BLaER1 treated with 17β-estradiol and CSF1 and Interleukin-3, amounts not matched to agents 10 nM and 100 nM (cell line): ENCODE data around the gene ARMC6.

Experiments used
- H3K27ac ChIP-seq, 11 experiments: shearing (Covaris generic); formaldehyde crosslinking; 2 replicates each; pipeline ENCODE4 v1.8.1; 2022
- H3K27me3 ChIP-seq, 11 experiments: shearing (Covaris generic); formaldehyde crosslinking; 2 replicates each; pipeline ENCODE4 v1.8.1; 2022
- H3K36me3 ChIP-seq, 11 experiments: shearing (Covaris generic); formaldehyde crosslinking; 2 replicates each; pipeline ENCODE4 v1.8.1; 2022
- H3K4me1 ChIP-seq, 10 experiments: shearing (Covaris generic); formaldehyde crosslinking; 2 replicates each; pipeline ENCODE4 v1.8.1; 2022
- H3K4me2 ChIP-seq, 11 experiments: shearing (Covaris generic); formaldehyde crosslinking; 2 replicates each; pipeline ENCODE4 v1.8.1; 2022
- H3K4me3 ChIP-seq, 10 experiments: shearing (Covaris generic); formaldehyde crosslinking; 2 replicates each; pipeline ENCODE4 v1.8.1; 2022
- H3K9ac ChIP-seq, 11 experiments: shearing (Covaris generic); formaldehyde crosslinking; 2 replicates each; pipeline ENCODE4 v1.8.1; 2022
- H3K9me3 ChIP-seq, 11 experiments: shearing (Covaris generic); formaldehyde crosslinking; replicated peaks in 1 of 11; 2 replicates each; pipeline ENCODE4 v1.8.1; 2022
- H4K20me1 ChIP-seq, 11 experiments: shearing (Covaris generic); formaldehyde crosslinking; 2 replicates each; pipeline ENCODE4 v1.8.1; 2022
- Cebpa-rat ChIP-seq, 11 experiments: shearing (Covaris generic); IDR thresholded peaks; 2 replicates each; pipeline ENCODE4 v1.8.1; 2022

Gene ARMC6

DNA sequence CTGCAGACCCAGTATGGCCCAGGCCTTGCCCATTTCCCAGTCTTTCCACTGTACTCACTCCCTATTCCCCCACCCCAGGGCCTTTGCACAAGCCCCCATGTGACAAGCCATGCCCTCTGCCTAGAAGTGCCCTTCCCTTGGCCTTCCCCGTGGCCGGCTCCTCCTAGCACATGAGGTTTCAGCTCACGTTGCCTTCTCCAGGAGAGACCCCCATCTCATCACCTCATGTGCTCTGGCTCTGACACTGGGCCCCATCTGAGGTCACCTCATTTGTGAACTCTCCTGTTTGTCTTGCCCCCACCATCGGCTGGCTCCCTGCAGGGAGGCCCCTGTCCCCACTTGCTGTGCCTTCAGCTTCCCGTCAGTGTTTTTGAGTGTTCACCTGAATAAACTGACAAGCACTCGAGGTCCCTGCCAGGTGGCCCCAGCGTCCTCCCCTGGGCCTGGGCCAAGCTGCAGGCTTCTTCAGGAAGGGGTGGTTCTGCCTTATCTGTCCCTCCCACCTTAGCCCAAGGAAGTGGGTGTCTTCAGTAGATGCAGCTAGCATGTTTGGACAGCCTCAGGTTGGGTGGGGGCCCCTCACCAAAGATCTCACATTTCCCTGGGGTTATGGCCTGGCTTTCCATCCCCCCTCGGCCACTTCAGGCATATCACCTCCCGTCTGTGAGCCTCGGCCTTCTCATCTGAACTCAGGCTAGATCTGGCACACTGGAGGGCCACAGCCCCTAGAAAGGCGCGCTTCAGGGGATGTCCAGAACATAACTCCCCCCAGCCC is 26.6 kb downstream of the ARMC6 start:
- Histone ChIP-seq H4K20me1 (peaks cover 0 to 56% (median 19%) of the 10 kb centered on the region in 11 experiments; a peak in 12 of 22 replicates), H3K4me3 (no peak overlapping the region), H3K27me3 (no peaks in the 10 kb centered on the region), H3K4me2 (no peak overlapping the region), H3K36me3 (peaks cover 43 to 71% (median 62%) of the 10 kb centered on the region in 11 experiments), H3K9me3 (no peaks in the 10 kb centered on the region), H3K4me1 (peaks cover 13 to 31% (median 27%) of the 10 kb centered on the region in 10 experiments), H3K9ac (peak overlapping the region in 2 of 11 experiments; percentile 14 to 22; a peak in 2 of 22 replicates), H3K27ac (peak overlapping the region in 1 of 11 experiments; percentile 27; a peak in 1 of 22 replicates)
- no peak for TF ChIP-seq Cebpa-rat (IDR thresholded peaks at IDR 0.05)

DNA sequence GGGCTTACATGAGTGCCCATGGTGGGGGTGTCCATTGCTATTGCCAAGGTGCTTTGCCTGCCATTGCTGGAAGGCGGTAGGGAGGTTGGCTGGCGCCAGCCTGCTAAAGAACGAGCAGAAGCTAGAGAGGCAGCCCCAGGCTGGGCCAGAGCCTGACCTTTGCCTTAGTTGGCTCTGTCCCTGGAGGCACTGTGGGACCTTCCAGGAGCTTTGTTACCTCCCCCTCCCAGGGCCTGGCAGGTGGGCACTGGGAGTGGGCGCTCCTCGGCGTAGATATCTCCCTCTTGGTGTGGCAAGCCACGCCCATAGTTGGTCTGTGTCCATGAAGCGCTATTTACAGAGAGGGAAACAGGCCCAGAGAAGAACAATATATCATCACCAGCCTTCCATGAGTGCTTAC is 28.1 kb downstream of the ARMC6 start:
- Histone ChIP-seq H3K36me3 (peaks cover 30 to 56% (median 48%) of the 10 kb centered on the region in 11 experiments), H3K4me1 (peaks cover 17 to 45% (median 40%) of the 10 kb centered on the region in 10 experiments), H3K9me3 (no peaks in the 10 kb centered on the region), H3K27me3 (no peaks in the 10 kb centered on the region), H3K4me3 (no peak overlapping the region), H3K4me2 (peak overlapping the region in 3 of 11 experiments; percentile 88 to 95 (median 88); a peak in 4 of 22 replicates), H3K9ac (peak overlapping the region in 2 of 11 experiments; percentile 39 to 67; a peak in 1 of 22 replicates), H3K27ac (0 out of 22 replicates have a peak overlapping the region, but pooled peaks of 1 of the 11 experiments have one; percentile 8), H4K20me1 (peaks cover 0 to 42% (median 9%) of the 10 kb centered on the region in 11 experiments; a peak in 10 of 22 replicates)
- TF ChIP-seq Cebpa-rat (IDR thresholded peaks at IDR 0.05): no peak

DNA sequence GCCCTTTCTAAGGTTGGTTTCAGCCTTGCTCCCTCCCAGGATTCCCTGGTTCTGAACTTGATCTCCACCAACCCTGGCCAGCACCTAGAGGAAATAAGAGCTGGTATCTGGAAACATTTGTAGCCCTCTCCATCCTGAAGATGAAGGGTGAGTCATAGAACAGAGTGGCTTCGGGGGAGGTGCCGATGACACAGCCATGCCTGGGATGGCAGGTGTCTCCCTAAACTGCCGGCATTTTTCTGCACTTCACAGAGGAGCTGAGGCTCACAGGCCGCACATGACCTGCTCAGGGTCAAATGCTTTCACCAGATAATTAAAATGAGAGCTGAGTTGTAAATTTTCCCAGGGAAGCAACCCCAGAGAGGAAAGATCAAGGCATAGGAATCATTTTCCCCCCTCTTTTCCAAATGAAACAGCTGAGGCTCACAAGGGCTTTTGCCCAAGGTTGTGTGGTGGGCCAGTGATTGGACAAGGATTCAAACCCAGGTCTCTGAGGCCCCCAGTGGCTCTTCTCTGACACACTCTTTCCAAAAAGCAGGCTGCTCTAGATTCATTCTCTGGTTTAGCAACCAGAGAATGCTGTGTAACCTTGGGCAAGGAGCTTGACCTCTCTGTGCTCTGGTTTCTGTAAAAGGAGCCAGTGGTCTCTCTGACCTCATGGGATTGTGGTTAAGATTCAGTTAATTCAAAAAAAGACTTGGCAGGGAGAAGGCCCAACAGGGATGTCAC is 29.2 kb downstream of the ARMC6 start:
- Histone ChIP-seq H3K4me3 (peak overlapping the region; percentile 53 to 78 (median 72)), H4K20me1 (peaks cover 0 to 31% (median 6%) of the 10 kb centered on the region in 11 experiments; a peak in 8 of 22 replicates), H3K27ac (peak overlapping the region in 8 of 11 experiments; percentile 48 to 65 (median 59); a peak in 15 of 22 replicates), H3K36me3 (peaks cover 19 to 45% (median 37%) of the 10 kb centered on the region in 11 experiments; a peak in 21 of 22 replicates), H3K27me3 (no peaks in the 10 kb centered on the region), H3K9ac (peak overlapping the region; percentile 39 to 77 (median 68)), H3K4me2 (peak overlapping the region; percentile 77 to 95 (median 88)), H3K4me1 (peaks cover 28 to 57% (median 51%) of the 10 kb centered on the region in 10 experiments), H3K9me3 (no peaks in the 10 kb centered on the region)
- no peak for TF ChIP-seq Cebpa-rat (IDR thresholded peaks at IDR 0.05)

DNA sequence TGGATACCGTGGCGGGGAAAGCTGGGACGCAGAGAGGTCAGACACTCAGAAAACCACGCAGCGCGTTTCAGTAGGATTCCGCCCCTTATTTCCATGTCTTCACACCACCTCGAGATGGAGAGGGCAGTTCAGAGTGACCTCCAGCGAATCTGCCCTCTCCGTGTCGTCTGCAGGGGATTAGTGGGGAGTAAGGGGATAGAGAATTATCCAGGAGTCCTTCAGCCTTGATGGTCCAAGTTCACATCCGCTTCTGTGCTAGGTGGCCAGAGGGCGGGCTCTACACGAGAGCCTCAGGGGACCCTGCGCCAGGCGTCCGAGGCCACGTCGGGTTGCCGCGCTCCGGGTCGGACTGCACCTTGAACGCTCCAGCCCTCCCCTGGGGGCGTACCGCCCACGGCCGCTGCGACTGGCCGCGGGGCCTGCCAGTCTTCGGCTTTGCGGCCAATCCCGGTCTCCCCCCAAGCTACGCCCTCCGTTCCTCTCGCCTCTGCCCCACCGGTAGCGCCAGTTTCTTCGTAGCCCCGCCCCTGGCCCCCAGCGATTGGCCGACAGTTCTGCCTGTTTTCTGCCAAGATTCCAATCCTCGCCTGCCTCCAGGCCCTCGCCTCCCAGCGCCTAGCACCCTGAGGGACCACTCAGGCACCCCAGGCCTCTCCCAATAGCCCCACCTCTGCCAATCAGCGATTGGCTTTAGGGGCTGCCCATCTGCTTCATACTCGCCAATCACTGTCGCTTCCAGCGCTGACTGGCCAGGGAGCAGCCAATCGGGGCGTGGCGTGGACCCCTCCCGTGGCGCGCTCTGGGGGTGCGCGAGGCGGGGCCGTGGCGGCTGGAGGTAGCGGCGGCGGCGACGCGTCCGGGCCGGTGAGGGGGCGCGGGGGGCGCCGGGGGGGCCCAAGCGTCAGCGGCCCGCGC is 30.0 kb downstream of the ARMC6 start, which contains the start of gene SLC25A42:
TSS of gene SLC25A42 (plus strand) at position 812 of the 915 bp plus-strand sequence. CDS start 32,131 bp downstream, outside the sequence.
- Histone ChIP-seq H4K20me1 (peaks cover 0 to 26% (median 0%) of the 10 kb centered on the region in 11 experiments; a peak in 6 of 22 replicates), H3K36me3 (peaks cover 11 to 37% (median 29%) of the 10 kb centered on the region in 11 experiments; a peak in 21 of 22 replicates), H3K4me2 (peak within 1 kb of the TSS; percentile 93 to 100 (median 99)), H3K27me3 (no peaks in the 10 kb centered on the region), H3K9me3 (no peaks in the 10 kb centered on the region), H3K4me1 (peaks cover 36 to 65% (median 59%) of the 10 kb centered on the region in 10 experiments), H3K4me3 (peak within 1 kb of the TSS; percentile 69 to 83 (median 74)), H3K9ac (peak within 1 kb of the TSS; percentile 70 to 82 (median 77)), H3K27ac (peak within 1 kb of the TSS in 10 of 11 experiments; percentile 26 to 77 (median 71); a peak in 19 of 22 replicates)
- TF ChIP-seq Cebpa-rat (IDR thresholded peaks at IDR 0.05): no peak

DNA sequence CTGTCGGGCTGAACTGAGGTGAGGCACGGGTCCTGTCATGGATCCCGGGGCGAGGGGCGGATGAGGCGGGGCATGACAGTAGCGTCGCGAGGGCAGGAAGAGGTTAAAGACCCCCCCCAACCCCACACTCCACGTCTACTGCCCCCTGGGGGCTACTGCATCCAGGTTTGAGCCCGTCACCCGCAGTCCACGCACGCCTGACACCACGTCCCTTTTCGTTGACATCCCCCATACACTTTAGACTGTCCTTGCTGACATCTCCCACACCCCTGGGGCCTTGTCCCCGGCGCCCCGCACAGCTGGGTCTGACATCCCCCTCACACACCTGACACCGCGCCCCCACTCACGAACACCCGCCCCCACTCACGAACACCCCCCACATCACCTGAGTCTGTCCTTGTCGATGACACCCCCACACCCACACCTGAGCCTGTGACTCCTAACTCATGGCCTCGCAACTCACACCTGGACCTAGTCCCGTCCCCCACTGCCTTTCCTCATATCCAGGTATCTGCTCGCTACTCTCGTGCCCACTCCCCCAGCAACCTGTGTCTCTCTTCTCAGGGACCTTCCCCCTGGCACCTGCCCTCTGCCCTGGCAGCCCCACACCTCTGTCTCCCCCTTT is 30.8 kb downstream of the ARMC6 start:
- Histone ChIP-seq H3K9ac (peak overlapping the region; percentile 70 to 82 (median 77)), H3K9me3 (no peaks in the 10 kb centered on the region), H4K20me1 (peaks cover 0 to 22% (median 0%) of the 10 kb centered on the region in 11 experiments; a peak in 5 of 22 replicates), H3K4me2 (peak overlapping the region; percentile 79 to 100 (median 99)), H3K27me3 (no peaks in the 10 kb centered on the region), H3K36me3 (peaks cover 4 to 29% (median 21%) of the 10 kb centered on the region in 11 experiments; a peak in 21 of 22 replicates), H3K4me1 (peaks cover 44 to 72% (median 67%) of the 10 kb centered on the region in 10 experiments), H3K4me3 (peak overlapping the region; percentile 69 to 83 (median 74)), H3K27ac (peak overlapping the region in 10 of 11 experiments; percentile 26 to 77 (median 71); a peak in 18 of 22 replicates)
- no peak for TF ChIP-seq Cebpa-rat (IDR thresholded peaks at IDR 0.05)

DNA sequence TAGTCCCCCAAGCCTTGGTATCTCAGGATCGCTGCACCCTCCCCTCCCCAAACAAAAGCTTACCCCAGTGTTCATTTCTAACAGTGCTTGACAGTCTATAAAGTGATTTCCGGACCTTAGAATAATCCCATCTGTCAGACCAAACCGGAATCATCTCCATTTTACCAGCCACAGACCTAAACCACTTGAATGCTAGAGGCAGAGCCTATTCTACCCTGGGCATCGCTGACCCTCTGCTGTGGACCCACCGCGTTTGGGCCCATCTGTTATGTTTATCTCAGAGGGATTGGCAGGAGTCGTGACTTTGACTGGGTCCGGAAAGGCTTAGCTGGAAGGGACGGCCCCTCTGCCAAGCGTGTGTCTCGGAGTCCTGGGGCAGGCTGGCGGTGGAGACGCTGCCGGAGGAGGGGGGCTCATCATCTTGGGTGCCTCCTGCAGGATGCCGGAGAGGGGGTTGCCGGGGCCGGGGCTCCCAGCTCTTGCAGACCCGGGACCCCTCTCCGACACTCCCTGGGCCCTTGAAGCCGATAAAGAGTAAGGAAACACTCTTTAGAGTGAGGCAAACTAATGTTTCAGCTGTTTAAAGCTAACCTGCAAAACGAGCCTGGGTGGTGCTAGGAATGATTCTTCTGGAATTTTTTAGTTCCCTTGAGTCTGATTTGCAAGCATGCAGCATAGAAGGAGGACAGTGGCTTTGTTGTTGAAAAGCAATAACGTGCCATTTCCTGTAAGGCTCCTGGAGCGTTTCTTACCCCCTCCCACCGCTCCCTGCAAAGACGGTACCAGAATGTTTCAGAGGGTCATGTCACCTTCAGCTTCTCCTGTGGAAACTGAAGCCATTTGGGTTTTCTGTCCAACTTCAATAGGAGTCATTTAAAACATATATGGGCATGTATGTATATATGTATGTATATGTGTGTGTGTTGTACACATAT is 31.7 kb downstream of the ARMC6 start:
- peaks cover 47 to 77% (median 71%) of the 10 kb centered on the region in 10 experiments for H3K4me1 ChIP-seq
- H3K27ac ChIP-seq: peak overlapping the region in 10 of 11 experiments; percentile 26 to 77 (median 71); a peak in 19 of 22 replicates
- TF ChIP-seq Cebpa-rat (IDR thresholded peaks at IDR 0.05): no peak
- H4K20me1 ChIP-seq: peaks cover 0 to 17% (median 0%) of the 10 kb centered on the region in 11 experiments; a peak in 5 of 22 replicates
- H3K27me3 ChIP-seq: no peaks in the 10 kb centered on the region
- peak overlapping the region; percentile 70 to 82 (median 77) for H3K9ac ChIP-seq
- H3K4me2 ChIP-seq: peak overlapping the region; percentile 79 to 100 (median 99)
- peak overlapping the region; percentile 69 to 83 (median 74) for H3K4me3 ChIP-seq
- no peaks in the 10 kb centered on the region for H3K9me3 ChIP-seq
- H3K36me3 ChIP-seq: peaks cover 0 to 20% (median 13%) of the 10 kb centered on the region in 11 experiments; a peak in 18 of 22 replicates
